Stomach smooth muscle (tissue), 2 donors: ENCODE results near the gene NKD2.

Experiments used
- H3K27ac ChIP-seq: one replicate; pipeline ENCODE4 v1.7.0; 2013; ENCODE audit warnings: mild to moderate bottlenecking, low read length, inconsistent platforms
- H3K27me3 ChIP-seq, 2 donors: one replicate each; pipeline ENCODE4 v1.7.0; 2013; ENCODE audit warnings: low read length in 2 of 2; ENCODE audit not compliant: insufficient read depth in 2 of 2, control insufficient read depth in 1 of 2
- H3K36me3 ChIP-seq, 2 donors: one replicate each; pipeline ENCODE4 v1.7.0; 2013; ENCODE audit warnings: low read length in 2 of 2; ENCODE audit not compliant: control insufficient read depth in 2 of 2, insufficient read depth in 2 of 2
- H3K4me1 ChIP-seq: one replicate; pipeline ENCODE4 v1.7.0; 2013; ENCODE audit warnings: low read length; ENCODE audit not compliant: control insufficient read depth, insufficient read depth
- H3K4me3 ChIP-seq, 2 donors: one replicate each; pipeline ENCODE4 v1.7.0; 2013; ENCODE audit warnings: low read length in 2 of 2
- H3K9ac ChIP-seq, 2 donors: one replicate each; pipeline ENCODE4 v1.7.0; 2013; ENCODE audit warnings: low read length in 2 of 2, mild to moderate bottlenecking in 1 of 2
- H3K9me3 ChIP-seq, 2 donors: one replicate each; pipeline ENCODE4 v1.7.0; 2013; ENCODE audit warnings: low read length in 2 of 2; ENCODE audit not compliant: control insufficient read depth in 2 of 2
- donor health status: healthy.
- donor health status: Pancreatic carcinoma.

NKD2 gene

GRCh38 chr5:1031306-1031959 lies 22.8 kb downstream of the NKD2 start:
- H3K9me3 ChIP-seq, result no peaks in the 10 kb centered on the region

GRCh38 chr5:1032011-1032410 lies 23.4 kb downstream of the NKD2 start:
- Histone ChIP-seq H3K27ac (no peak overlapping the region), H3K36me3 (no peaks in the 10 kb centered on the region), H3K9me3 (no peaks in the 10 kb centered on the region), H3K27me3 (peaks cover 2 to 7% of the 10 kb centered on the region in 2 donors), H3K4me3 (no peak overlapping the region), H3K9ac (no peak overlapping the region), H3K4me1 (no peaks in the 10 kb centered on the region)

More at GRCh38 chr5:1031306-1031959, 22.8 kb downstream of the NKD2 start:
- no peak overlapping the region for H3K4me3 ChIP-seq
- H3K27me3 ChIP-seq, result peaks cover 2 to 7% of the 10 kb centered on the region in 2 donors
- H3K27ac ChIP-seq, result no peak overlapping the region
- no peaks in the 10 kb centered on the region for H3K4me1 ChIP-seq
- H3K9ac ChIP-seq, result no peak overlapping the region
- no peaks in the 10 kb centered on the region for H3K36me3 ChIP-seq

GRCh38 chr5:1032551-1033027 lies 24.0 kb downstream of the NKD2 start:
- Histone ChIP-seq H3K9ac (no peak overlapping the region), H3K27ac (no peak overlapping the region), H3K4me3 (no peak overlapping the region), H3K9me3 (no peaks in the 10 kb centered on the region), H3K4me1 (no peaks in the 10 kb centered on the region), H3K36me3 (no peaks in the 10 kb centered on the region), H3K27me3 (peaks cover 2 to 7% of the 10 kb centered on the region in 2 donors)

GRCh38 chr5:1033178-1033577 lies 24.6 kb downstream of the NKD2 start:
- Histone ChIP-seq H3K27me3 (peaks cover 2 to 7% of the 10 kb centered on the region in 2 donors), H3K9ac (no peak overlapping the region), H3K4me1 (no peaks in the 10 kb centered on the region), H3K9me3 (no peaks in the 10 kb centered on the region), H3K36me3 (no peaks in the 10 kb centered on the region), H3K27ac (no peak overlapping the region), H3K4me3 (no peak overlapping the region)

- Histone ChIP-seq H3K36me3 (no peaks in the 10 kb centered on the region), H3K9me3 (no peaks in the 10 kb centered on the region), H3K4me3 (no peak overlapping the region), H3K27ac (no peak overlapping the region), H3K9ac (no peak overlapping the region), H3K27me3 (peaks cover 2 to 7% of the 10 kb centered on the region in 2 donors), H3K4me1 (no peaks in the 10 kb centered on the region)
These were observed 25.2 kb downstream of the NKD2 start for GRCh38 chr5:1033606-1034420.

- H3K4me3 ChIP-seq, result no peak overlapping the region
- no peak overlapping the region for H3K9ac ChIP-seq
- peaks cover 2 to 7% of the 10 kb centered on the region in 2 donors for H3K27me3 ChIP-seq
- H3K9me3 ChIP-seq, result no peaks in the 10 kb centered on the region
- no peak overlapping the region for H3K27ac ChIP-seq
- H3K4me1 ChIP-seq, result no peaks in the 10 kb centered on the region
- no peaks in the 10 kb centered on the region for H3K36me3 ChIP-seq
These were observed 25.9 kb downstream of the NKD2 start for GRCh38 chr5:1034421-1034905.

- H3K9ac ChIP-seq, result no peak overlapping the region
- H3K27ac ChIP-seq, result no peak overlapping the region
- no peaks in the 10 kb centered on the region for H3K4me1 ChIP-seq
- no peak overlapping the region for H3K4me3 ChIP-seq
- H3K27me3 ChIP-seq, result peaks cover 0 to 7% of the 10 kb centered on the region in 2 donors
- no peaks in the 10 kb centered on the region for H3K9me3 ChIP-seq
- no peaks in the 10 kb centered on the region for H3K36me3 ChIP-seq
These were observed 26.4 kb downstream of the NKD2 start for GRCh38 chr5:1034986-1035385.

- Histone ChIP-seq H3K27ac (no peak overlapping the region), H3K27me3 (peaks cover 0 to 4% of the 10 kb centered on the region in 2 donors), H3K9ac (no peak overlapping the region)
These were observed 27.1 kb downstream of the NKD2 start for GRCh38 chr5:1035421-1036405.

GRCh38 chr5:1036504-1037122 lies 28.0 kb downstream of the NKD2 start:
- Histone ChIP-seq H3K9ac (no peak overlapping the region), H3K36me3 (no peaks in the 10 kb centered on the region), H3K4me3 (no peak overlapping the region), H3K27me3 (no peaks in the 10 kb centered on the region), H3K27ac (no peak overlapping the region), H3K9me3 (no peaks in the 10 kb centered on the region), H3K4me1 (no peaks in the 10 kb centered on the region)

More at GRCh38 chr5:1035421-1036405, 27.1 kb downstream of the NKD2 start:
- Histone ChIP-seq H3K36me3 (no peaks in the 10 kb centered on the region), H3K4me3 (no peak overlapping the region), H3K9me3 (no peaks in the 10 kb centered on the region), H3K4me1 (no peaks in the 10 kb centered on the region)
